ENCODE measurements around the gene S100A13.
A peak's percentile ranks its signal among the peaks of the same experiment; 100 is the strongest.
"Not testable (repeated sequence)": the region's sequence is repeated elsewhere in the genome, so short reads cannot be mapped to it uniquely, and the experiment has no call there.

S100A13 gene

DNA sequence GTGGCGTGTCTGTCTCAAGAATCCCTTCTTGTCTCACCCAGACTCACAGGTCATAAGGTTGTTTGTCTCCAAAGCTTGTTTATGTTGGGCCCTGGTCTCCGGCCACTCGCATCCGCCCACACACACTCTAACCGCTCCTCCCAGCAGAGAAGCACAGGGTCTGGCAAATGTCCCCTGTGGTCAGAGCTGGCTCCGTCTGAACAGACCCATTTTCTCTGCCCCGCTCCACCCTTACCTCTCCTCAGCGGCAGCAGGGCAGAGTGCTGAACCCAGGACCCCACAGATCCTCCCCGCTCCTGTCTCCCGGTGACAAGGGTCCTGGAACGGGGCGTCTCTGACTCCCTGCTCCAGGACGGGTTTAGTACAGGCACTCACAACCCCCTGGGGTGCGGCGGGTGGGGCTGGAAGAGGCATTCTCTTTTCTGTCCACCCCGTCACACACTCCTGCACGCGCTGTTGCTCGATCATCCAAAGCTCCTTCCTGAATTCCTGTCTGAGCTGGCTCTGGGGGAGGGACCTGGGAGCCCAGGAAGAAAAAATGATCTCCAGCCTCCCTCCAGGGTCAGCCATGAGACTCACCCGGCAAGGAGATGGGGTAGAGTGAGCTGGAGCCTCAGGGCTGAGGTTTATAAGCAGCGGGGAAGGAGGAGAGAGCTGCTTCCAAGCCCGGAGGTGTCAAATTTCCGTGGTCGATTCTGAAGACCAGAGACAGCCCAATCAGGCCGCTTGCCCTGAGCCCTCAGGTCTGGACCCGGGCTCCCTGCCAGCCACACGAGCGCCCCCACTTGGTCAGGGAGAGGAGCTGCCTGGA lies at the start of gene S100A13:
S100A13 (minus strand) TSS at position 602 of the 811 bp plus-strand sequence. CDS start 1,033 bp downstream, outside the sequence.
- DNase-seq (ENCODE audit: low read depth): no peak

DNA sequence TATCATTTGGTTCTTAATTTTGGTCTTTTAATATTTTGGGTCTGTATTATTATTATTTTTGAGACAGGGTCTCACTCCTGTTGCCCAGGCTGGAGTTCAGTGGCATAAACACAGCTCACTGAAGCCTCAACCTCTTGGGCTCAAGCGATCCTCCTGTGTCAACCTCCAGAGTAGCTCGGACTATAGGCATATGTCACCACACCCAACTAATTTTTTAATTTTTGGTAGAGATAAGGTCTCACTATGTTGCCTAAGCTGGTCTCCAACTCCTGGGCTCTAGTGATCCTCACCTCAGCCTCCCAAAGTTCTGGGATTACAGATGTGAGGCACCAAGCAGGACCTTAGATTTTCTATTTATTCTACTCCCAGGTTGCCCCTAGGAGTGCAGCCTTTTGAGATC lies 46.2 kb upstream of the S100A13 start:
- DNase-seq (ENCODE audit: low read depth): no peak

DNA sequence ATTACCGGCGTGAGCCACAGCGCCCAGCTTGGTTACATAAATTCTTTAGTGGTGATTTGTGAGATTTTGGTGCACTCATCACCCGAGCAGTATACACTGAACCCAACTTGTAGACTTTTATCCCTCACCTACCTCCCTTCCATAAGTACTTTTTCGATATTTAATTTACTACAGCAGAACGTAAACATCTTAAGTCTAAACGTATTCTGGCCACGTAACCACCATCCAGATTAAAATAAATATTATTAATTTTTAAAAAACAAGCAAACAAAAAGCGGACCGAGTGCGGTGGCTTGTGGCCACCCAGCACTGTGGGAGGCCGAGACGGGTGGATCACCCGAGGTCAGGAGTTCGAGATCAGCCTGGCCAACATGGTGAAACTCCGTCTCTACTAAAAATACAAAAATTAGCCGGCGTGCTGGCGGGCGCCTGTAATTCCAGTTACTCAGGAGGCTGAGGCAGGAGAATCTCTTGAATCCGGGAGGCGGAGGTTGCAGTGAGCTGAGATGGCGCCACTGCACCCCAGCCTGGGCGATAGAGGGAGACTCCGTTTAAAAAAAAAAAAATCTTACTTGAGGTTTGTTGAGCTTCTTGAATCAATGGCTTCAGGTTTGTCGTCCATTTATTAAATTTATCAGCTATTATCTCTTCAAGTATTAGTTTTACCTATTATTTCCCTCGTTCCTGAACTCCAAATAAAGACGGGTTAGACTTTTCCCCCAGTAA lies 44.5 kb upstream of the S100A13 start:
- peak; percentile 27 for DNase-seq (ENCODE audit: low read depth)

DNA sequence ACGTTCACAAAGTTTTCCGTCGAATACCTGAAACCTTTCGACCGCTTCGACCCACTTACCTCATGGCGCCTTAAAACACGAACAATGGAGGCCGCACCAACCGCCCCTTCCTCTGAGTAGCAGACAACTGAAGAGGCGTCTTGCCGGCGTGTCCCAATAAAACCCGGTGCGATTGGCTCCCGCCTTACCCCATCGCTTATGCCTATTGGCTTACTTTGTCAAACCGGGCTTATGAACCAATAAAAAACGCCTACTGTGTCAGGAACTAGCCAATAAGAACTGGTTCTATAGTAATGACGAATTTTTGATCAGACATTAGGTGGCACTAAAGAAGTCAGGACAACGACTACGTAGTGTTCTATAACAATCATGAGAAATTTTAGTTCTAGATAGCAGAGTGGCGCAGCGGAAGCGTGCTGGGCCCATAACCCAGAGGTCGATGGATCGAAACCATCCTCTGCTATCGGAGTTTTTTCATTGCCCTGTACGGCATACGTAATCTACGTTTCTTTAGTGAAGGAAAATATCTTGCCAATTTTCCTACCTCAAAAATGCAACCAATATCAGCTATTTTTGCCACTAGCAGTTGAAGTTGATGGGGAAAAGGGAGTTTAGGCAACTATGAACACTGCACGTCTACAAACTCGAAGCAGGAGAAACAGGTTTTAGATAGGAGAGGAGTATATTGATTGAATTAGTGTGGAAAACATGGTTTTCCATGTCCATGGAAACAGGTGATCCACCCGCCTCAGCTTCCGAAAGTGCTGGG lies 43.7 kb upstream of the S100A13 start, which contains the start of gene ILF2:
ILF2 (minus strand) TSS at position 135 of the 769 bp plus-strand sequence; CDS start at position 64, 71 bp downstream.
- DNase-seq (ENCODE audit: low read depth): peak; percentile 90

DNA sequence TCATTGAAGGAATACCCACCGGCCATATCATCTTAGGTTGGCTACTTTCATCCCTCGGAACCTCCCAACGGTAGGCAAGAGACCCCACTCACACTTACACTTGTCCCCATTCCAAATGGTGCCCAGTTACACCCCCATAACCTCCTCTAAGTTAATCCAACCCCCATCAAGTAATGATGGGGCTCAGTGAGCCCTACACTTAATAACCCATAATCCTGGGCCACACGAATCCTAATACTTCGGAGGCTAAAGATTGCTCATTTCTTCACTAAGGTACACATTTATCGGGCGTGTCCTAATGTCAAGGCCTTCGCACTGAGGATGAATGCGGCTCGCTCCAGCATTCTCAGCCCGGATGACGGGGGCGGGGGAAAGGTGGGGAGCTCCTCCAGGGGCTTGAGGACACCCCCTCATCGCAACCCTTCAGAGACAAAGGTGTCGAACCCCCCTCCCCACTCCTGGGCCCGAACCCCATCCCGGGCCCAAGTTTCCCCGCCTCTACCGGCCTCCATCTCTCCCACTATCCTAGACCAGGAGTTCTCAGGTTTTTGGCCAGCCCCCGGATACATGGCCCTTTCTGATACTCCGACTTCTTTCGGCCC lies 43.1 kb upstream of the S100A13 start:
- DNase-seq (ENCODE audit: low read depth): no peak

DNA sequence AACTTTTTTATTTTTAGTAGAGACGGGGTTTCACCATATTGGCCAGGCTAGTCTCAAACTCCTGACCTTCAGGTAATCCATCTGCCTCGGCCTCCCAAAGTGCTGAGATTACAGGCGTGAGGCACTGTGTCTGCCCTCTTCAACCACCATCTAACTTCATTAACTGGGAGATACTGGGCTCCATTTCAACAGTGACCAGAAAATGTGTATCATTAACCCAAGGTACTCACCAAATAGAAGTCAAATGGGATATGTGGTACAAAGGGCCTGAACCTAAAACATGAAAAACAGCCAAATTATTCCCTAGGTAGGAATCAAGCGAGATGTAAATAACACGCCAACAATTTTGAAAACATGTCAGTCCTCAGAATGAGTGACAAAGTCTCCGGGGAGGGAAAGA lies 42.3 kb upstream of the S100A13 start:
- no peak for DNase-seq (ENCODE audit: low read depth)

DNA sequence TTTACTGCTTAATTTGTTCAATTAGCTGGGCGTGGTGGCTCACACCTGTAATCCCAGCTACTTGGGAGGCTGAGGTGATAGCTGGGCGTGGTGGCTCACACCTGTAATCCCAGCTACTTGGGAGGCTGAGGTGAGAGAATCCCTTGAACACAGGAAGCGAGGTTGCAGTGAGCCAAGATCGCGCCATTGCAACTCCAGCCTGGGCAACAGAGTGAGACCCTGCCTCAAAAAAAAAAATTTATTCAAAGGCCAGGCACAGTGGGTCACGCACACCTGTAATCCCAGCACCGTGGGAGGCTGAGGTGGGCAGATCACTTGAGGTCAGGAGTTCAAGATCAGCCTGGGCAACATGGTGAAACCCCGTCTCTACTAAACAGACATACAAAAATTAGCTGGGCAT lies 41.4 kb upstream of the S100A13 start:
- not testable (repeated sequence) for DNase-seq (ENCODE audit: low read depth)

DNA sequence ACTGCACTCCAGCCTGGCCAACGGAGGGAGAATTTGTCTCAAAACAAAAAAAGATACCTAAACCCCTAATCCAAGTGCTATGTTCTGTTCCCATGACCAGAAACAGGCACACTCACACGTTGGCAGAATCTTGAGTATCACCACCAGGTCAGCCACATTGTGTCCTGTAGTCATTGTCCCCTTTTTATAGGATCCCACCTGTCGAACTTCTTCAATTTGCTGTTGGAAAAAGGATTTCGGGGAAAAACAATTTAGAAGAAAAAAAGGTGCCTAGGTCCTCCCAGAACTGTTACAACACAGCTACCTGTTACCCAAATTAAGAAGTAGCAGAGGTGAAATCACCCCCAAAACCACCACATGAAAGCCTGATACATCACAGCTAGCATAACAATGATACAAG lies 40.1 kb upstream of the S100A13 start:
- no peak for DNase-seq (ENCODE audit: low read depth)

DNA sequence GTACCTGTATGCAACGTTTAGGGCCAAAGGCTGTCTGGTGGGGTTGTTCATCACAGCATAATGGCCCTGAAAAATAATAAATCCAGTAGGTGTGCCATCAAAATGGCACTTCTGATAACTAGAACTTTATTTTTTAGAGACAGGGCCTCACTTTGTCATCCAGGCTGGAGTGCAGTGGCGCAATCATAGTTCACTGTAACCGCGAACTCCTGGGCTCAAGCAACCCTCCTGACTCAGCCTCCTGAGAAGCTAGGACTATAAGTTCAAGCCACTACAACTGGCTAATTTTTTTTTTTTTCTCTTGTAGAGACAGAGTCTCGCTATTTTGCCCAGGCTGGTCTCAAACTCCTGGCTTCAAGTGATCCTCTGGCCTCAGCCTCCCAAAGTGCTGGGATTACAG lies 35.9 kb upstream of the S100A13 start:
- no peak for DNase-seq (ENCODE audit: low read depth)

DNA sequence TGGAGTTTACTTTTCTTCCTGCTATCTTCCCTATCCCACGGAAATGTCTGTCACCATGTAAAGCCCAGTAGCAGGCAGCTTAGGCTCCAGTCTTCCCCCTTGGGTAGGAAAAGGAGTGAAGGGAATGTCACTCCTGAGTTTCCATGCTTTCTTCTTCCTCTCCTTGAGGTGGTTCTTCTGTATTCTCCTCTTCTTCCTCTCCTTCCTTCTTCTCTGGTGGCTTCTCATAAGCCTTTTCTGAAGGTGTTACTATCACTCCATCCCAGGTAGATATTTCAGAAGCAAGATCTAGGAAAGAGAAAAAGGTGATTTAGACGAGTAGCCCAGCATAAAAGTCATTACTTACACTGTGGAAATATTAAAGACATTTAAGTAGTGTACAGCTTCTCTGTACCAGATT lies 35.0 kb upstream of the S100A13 start:
- no peak for DNase-seq (ENCODE audit: low read depth)

DNA sequence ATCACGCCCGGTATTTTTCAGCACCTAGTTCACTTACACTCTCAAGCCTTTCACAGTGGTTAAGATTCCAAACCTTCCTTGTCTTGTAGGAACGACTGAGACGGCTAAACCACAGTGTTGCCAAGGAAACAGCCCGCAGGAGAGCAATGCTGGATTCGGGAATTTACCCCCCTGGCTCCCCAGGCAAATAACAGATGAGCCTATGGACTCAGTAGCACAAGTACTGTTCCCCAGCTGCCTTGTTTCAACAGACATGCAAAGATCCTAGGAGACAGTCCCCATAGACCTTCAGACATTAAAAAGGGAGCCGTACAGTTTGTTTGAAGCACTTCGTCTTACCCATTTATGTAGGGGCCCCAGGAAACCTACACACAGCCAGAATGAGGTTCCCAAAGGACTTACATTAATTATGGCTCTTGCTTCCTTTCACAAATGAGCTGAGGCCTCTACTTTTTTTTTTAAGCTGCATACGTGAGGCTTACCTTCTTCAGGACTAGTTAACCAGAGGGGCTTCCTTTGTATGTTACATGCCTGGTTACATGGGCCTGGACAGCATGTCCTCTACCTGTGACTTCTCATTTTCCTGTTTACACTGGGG lies 33.9 kb upstream of the S100A13 start:
- no peak for DNase-seq (ENCODE audit: low read depth)

DNA sequence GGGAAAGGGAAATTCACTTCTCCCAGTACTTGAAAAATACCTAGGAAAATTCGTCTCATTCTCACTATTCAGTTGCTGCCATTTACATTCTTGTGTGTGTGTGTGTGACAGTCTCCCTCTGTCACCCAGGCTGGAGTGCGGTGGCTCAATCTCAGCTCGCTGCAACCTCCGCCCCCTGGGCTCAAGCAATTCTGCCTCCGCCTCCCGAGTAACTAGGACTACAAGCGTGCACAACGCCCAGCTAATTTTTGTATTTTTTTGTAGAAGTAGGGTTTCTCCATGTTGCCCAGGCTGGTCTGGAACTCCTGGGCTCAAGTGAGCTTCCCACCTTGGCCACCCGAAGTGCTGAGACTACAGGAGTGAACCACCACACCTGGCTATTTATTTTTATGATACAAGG lies 32.4 kb upstream of the S100A13 start:
- no peak for DNase-seq (ENCODE audit: low read depth)

DNA sequence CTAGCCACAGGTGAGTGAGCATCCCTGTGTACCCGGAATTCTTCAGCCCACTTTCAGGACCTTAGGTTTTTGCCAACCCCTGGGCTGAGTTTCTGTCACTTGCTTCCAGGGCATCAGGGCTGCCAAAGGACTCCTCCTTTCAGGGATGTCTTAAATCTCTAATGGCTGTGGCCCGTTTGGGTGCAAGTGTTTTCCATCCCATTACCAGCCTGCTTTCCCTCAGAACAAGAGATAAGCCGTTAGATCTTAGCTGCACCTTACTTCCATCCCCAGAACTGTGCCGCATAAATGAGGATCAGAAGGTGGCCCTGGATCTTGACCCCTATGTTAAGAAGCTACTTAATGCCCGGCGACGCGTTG lies 31.9 kb upstream of the S100A13 start:
- DNase-seq (ENCODE audit: low read depth): no peak

DNA sequence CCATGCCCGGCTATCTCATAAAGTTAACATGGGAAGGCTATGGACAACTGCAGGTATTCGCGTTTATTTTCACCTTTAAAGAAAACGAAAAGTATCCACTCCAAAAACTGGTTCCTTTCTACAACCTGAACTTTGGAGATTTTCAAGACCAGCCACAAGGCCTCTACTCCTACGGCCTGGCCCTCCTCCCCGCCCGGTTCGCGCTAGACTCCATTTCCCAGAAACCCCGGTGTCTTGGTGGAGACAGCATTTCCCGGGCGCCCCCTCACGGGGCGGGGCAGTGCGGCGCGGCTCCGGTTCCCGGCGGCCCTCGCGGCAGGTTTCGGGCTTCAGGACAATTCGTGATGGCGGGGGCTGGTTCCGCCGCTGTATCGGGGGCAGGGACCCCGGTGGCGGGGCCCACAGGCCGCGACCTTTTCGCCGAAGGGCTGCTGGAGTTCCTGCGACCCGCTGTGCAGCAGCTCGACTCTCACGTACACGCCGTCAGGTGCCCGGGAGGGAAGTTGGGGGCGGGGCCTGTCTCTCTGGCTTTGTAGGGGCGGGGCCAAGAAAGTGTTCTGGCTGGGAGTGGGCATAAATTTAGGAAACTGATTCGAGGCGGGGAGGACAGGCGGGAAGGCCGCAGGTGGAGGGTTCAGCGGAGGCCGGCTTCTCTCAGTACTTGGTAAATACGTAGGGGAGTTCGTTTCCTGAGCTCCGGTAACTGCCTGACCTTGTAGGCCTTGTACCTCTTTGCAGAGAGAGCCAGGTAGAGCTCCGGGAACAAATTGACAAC lies 31.3 kb upstream of the S100A13 start, which contains the start of gene SNAPIN:
SNAPIN (plus strand) TSS at position 304 of the 775 bp plus-strand sequence; CDS start at position 345, 41 bp downstream.
- peak; percentile 88 for DNase-seq (ENCODE audit: low read depth)

DNA sequence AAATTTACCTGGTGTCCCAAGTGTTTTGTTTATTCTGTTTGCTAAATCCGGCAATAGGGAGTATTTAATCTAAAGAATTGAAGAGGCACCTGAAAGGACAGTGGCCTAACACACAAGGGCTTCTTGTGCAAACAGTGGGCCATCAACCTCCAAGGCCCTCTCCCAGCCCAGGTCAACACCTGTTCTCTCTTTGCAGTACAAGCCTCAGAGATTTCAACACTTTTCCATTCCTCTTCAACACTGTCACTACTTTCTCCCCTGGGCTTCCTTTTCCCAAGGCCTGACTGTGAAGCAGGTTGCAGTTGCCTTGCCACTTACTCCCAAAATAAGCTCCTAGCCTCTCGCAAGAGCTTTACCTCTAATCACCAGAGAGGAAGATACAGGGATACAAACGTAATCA lies 28.0 kb upstream of the S100A13 start:
- no peak for DNase-seq (ENCODE audit: low read depth)

DNA sequence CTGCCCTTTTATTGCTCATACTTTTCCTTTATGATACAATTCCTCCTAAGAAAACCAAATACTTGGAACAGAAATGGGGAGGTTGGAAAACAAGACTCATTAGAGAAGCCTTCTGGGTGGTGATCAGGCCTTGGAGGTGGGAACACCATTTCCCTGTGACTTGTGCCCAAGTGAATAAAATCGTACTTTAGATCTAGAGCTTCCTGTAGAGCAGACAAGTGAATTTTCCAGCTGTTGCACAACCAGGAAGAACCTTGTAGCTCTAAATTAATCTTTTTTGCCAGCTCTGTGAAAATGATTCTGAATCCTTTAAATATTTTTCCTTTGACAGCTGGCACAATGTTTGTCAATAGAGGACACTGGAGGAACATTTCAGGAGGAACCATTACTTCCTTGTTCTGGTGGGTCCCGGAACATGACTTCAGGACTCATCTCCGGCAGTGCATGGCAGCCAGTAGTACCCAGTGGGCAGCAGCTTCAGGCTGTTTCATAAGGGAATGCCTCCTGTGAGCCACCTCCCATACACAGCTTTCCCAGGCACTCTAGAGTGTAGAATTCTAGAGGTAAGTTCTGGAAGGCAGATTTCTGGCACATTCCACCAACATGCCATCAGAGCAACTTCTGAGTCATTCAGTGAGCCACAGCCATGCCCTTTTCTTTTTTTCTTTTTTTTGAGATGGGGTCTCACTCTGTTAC lies 25.6 kb upstream of the S100A13 start:
- no peak for DNase-seq (ENCODE audit: low read depth)

DNA sequence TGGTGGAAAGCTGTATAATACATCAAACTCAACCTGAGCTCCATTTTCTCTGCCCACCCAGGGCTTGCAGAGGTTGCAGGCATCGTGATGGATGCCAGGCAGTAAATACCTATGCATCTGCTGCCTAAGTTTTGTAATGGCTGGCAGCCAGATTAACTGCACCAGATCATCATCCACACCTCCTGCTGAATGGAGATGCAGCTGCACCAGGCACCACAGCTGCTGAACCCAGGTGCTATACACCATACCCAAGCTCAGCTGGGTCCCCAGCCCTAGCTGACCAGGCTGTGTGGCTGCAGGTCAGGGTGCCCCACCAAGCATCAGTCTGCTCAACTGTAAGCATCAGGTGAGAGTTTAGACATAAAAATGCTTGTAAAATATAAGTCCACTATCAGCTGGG lies 24.5 kb upstream of the S100A13 start:
- no peak for DNase-seq (ENCODE audit: low read depth)

DNA sequence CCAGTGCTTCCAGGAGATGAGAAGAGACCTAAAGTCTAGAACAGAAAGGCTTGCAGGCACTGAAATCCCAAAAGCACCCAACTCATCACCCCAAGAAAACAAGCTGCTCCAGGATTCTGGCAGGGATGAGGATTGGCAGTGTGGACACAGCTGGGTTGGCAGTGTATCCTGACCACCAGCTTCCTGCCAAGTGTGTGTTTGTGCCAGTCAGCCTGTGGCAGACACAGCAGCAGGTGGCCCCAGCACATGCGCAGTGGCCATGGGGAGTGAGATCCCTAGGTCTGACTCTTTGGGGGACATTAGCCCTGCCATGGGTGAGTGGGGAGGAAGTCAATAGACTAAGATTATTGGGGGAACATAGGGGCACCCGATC lies 22.5 kb upstream of the S100A13 start:
- no peak for DNase-seq (ENCODE audit: low read depth)

DNA sequence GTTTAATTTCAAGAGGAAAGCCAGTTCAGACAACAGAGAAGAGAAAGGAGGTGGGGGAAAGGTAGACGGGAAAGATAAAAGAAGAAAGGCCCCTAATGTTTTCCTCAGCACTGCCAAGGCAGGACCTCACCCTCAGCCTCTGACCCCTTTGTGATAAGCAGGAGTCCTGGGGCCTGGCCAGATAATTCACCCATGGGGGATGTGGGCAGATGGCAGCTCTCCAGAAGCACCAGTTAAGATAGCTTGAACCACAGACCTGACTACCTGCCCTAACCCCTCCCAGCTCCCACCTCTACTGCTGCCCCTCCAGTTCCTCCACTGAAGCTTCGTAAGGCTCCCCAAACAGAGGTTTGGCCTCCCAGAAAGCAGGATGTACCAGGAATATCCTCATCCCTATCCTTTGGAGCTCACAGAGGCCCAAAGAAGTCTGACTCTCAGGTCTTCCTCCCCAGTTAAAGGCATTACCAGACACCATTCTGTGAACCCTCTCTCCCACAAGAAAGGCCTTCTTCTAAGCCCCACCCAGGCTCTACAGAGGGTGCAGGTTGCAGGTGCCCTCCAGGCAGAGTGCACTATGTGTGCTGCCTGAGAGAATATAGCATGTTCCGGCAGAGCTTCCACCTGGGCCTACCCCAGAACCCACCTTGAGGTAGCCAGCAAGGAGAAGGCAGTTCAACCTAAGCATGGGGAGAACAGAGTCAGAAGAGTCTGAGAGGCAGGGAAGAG lies 22.0 kb upstream of the S100A13 start:
- no peak for DNase-seq (ENCODE audit: low read depth)
